ENCODE data around the gene AADACL2. TPM values are rescaled to one million over a fixed set of nuclear protein-coding genes. Genes with fewer than 3 reads are reported as not detected.
"Not testable (repeated sequence)": the region's sequence is repeated elsewhere in the genome, so short reads cannot be mapped to it uniquely, and the experiment has no call there.

The AADACL2 gene
- total RNA-seq, 1 experiment from 2014 or later = not detected

GRCh38 chr3:151753846-151754245, 20.1 kb downstream of the AADACL2 start:
- Mint-ChIP-seq H3K9me3 (ENCODE audit: low read depth, unreplicated experiment) (peaks cover 4% of the 10 kb centered on the region), H3K4me3 (ENCODE audit: low read depth, unreplicated experiment) (no peak overlapping the region), H3K36me3 (ENCODE audit: insufficient read depth, unreplicated experiment) (no peaks in the 10 kb centered on the region), H3K4me1 (ENCODE audit: low read depth, unreplicated experiment) (peaks cover 9% of the 10 kb centered on the region), H3K27me3 (ENCODE audit: unreplicated experiment) (no peaks in the 10 kb centered on the region), H3K27ac (ENCODE audit: unreplicated experiment) (no peak overlapping the region)
- CTCF ChIA-PET = interaction anchor here (0.5 kb wide), 1 partner anchor 10 kb away, joined by 3 read pairs; no protein-coding TSS in a partner anchor
- no TSS peak for BruUV-seq (replicated peaks)
- TF ChIP-seq CTCF (IDR thresholded peaks at IDR 0.05; ENCODE audit: unreplicated experiment) = no peak
- intact Hi-C loops (cut with micrococcal nuclease; ENCODE audit: unreplicated experiment) = no loop called here
- DNase-seq = no peak

- Mint-ChIP-seq H3K4me1 (ENCODE audit: low read depth, unreplicated experiment) (peaks cover 21% of the 10 kb centered on the region), H3K27me3 (ENCODE audit: unreplicated experiment) (no peaks in the 10 kb centered on the region), H3K9me3 (ENCODE audit: low read depth, unreplicated experiment) (peaks cover 3% of the 10 kb centered on the region), H3K27ac (ENCODE audit: unreplicated experiment) (no peak overlapping the region), H3K4me3 (ENCODE audit: low read depth, unreplicated experiment) (no peak overlapping the region), H3K36me3 (ENCODE audit: insufficient read depth, unreplicated experiment) (no peaks in the 10 kb centered on the region)
- intact Hi-C loops (cut with micrococcal nuclease; ENCODE audit: unreplicated experiment) = no loop called here
- DNase-seq = no peak
- BruUV-seq (replicated peaks) = no TSS peak
- CTCF ChIA-PET = no interaction called here
- no peak for TF ChIP-seq CTCF (IDR thresholded peaks at IDR 0.05; ENCODE audit: unreplicated experiment)
Measured at GRCh38 chr3:151761581-151761980, 27.9 kb downstream of the AADACL2 start.

- H3K27me3 Mint-ChIP-seq (ENCODE audit: unreplicated experiment); CTCF ChIA-PET; DNase-seq; H3K9me3 Mint-ChIP-seq (ENCODE audit: low read depth, unreplicated experiment); H3K27ac Mint-ChIP-seq (ENCODE audit: unreplicated experiment); intact Hi-C loops (cut with micrococcal nuclease; ENCODE audit: unreplicated experiment); H3K36me3 Mint-ChIP-seq (ENCODE audit: insufficient read depth, unreplicated experiment); H3K4me3 Mint-ChIP-seq (ENCODE audit: low read depth, unreplicated experiment); BruUV-seq (replicated peaks): not testable (repeated sequence)
- H3K4me1 Mint-ChIP-seq (ENCODE audit: low read depth, unreplicated experiment) = peaks cover 50% of the 10 kb centered on the region
Measured at GRCh38 chr3:151764699-151765098, 31.0 kb downstream of the AADACL2 start.

GRCh38 chr3:151765685-151766084, 32.0 kb downstream of the AADACL2 start:
- CTCF ChIA-PET = interaction anchor here (0.7 kb wide), 1 partner anchor 282 kb away, joined by 4 read pairs; no protein-coding TSS in a partner anchor
- TF ChIP-seq CTCF (IDR thresholded peaks at IDR 0.05; ENCODE audit: unreplicated experiment) = no peak
- Mint-ChIP-seq H3K4me3 (ENCODE audit: low read depth, unreplicated experiment) (no peak overlapping the region), H3K9me3 (ENCODE audit: low read depth, unreplicated experiment) (peaks cover 3% of the 10 kb centered on the region), H3K36me3 (ENCODE audit: insufficient read depth, unreplicated experiment) (peaks cover 5% of the 10 kb centered on the region), H3K4me1 (ENCODE audit: low read depth, unreplicated experiment) (peaks cover 60% of the 10 kb centered on the region), H3K27me3 (ENCODE audit: unreplicated experiment) (no peaks in the 10 kb centered on the region), H3K27ac (ENCODE audit: unreplicated experiment) (no peak overlapping the region)
- no peak for DNase-seq
- intact Hi-C loops (cut with micrococcal nuclease; ENCODE audit: unreplicated experiment) = no loop called here
- no TSS peak for BruUV-seq (replicated peaks)

GRCh38 chr3:151766454-151766853, 32.7 kb downstream of the AADACL2 start:
- intact Hi-C loops (cut with micrococcal nuclease; ENCODE audit: unreplicated experiment) = no loop called here
- no peak for DNase-seq
- Mint-ChIP-seq H3K4me3 (ENCODE audit: low read depth, unreplicated experiment) (no peak overlapping the region), H3K9me3 (ENCODE audit: low read depth, unreplicated experiment) (peaks cover 3% of the 10 kb centered on the region), H3K4me1 (ENCODE audit: low read depth, unreplicated experiment) (peaks cover 66% of the 10 kb centered on the region), H3K27me3 (ENCODE audit: unreplicated experiment) (no peaks in the 10 kb centered on the region), H3K36me3 (ENCODE audit: insufficient read depth, unreplicated experiment) (peaks cover 5% of the 10 kb centered on the region), H3K27ac (ENCODE audit: unreplicated experiment) (peak overlapping the region; percentile 60)
- BruUV-seq (replicated peaks) = no TSS peak
- TF ChIP-seq CTCF (IDR thresholded peaks at IDR 0.05; ENCODE audit: unreplicated experiment) = no peak
- CTCF ChIA-PET = no interaction called here
